Stomach (tissue), 9 donors: ENCODE data around the gene RBFOX2. TPM values are rescaled to one million over a fixed set of nuclear protein-coding genes. Genes with fewer than 3 reads are reported as not detected.
A peak's percentile ranks its signal among the peaks of the same experiment; 100 is the strongest.

Experiments
- DNase-seq, 2 donors: peaks; one replicate each; pipeline versions ENCODE4 v3.0.0 to v3.0.0-alpha.2; 2013 to 2019
- H3K27ac ChIP-seq, 5 donors: fragments of 200-600 bp in 4 of 5; sonication (generic) in 4 of 5; one replicate each; pipeline ENCODE4 v1.5.1; 2013 to 2019; ENCODE audit warnings: mild to moderate bottlenecking in 1 of 5, moderate library complexity in 1 of 5
- H3K27me3 ChIP-seq, 3 donors: fragments of 200-600 bp; sonication (generic); one replicate each; pipeline ENCODE4 v1.5.1; 2017 to 2019; ENCODE audit warnings: mixed run types in 1 of 3
- H3K36me3 ChIP-seq, 4 donors: fragments of 200-600 bp; sonication (generic); 1 replicate in 3 of 4; 2 replicates in 1 of 4; pipeline ENCODE4 v1.5.1; 2016 to 2019
- H3K4me1 ChIP-seq, 4 donors: fragments of 200-600 bp; sonication (generic); one replicate each; pipeline ENCODE4 v1.5.1; 2016 to 2019
- H3K4me3 ChIP-seq, 4 donors: fragments of 200-600 bp; sonication (generic) in 3 of 4; one replicate each; pipeline ENCODE4 v1.5.1; 2016 to 2019; ENCODE audit warnings: mild to moderate bottlenecking in 1 of 4
- H3K9me3 ChIP-seq, 4 donors: fragments of 200-600 bp; sonication (generic); one replicate each; pipeline ENCODE4 v1.5.1; 2016 to 2019
- CTCF ChIP-seq, 7 experiments: fragments of 450-650 bp in 4 of 7; fragments of 200-600 bp in 3 of 7; sonication (generic) in 3 of 7; IDR thresholded peaks; one replicate each; pipeline ENCODE4 v1.5.1; 2016 to 2019; ENCODE audit warnings: antibody characterized with exemption in 7 of 7, control low read depth in 2 of 7, mild to moderate bottlenecking in 1 of 7
- EP300 ChIP-seq: sonication (generic); formaldehyde crosslinking; IDR thresholded peaks from one replicate; pipeline ENCODE4 v1.6.1; 2017; ENCODE audit warnings: antibody characterized with exemption
- POLR2A ChIP-seq, 4 donors: fragments of 450-650 bp; IDR thresholded peaks; one replicate each; pipeline ENCODE4 v1.6.1; 2016; ENCODE audit warnings: antibody characterized with exemption in 4 of 4, control low read depth in 2 of 4, mild to moderate bottlenecking in 1 of 4, moderate library complexity in 1 of 4
- POLR2AphosphoS5 ChIP-seq, 3 donors: sonication (generic); formaldehyde crosslinking; IDR thresholded peaks; one replicate each; pipeline ENCODE4 v1.6.1; 2016; ENCODE audit warnings: antibody characterized with exemption in 3 of 3
- WGBS, 5 donors: extraction: QIAGEN DNeasy Blood & Tissue Kit in 3 of 5; methylation state at CpG; one replicate each; pipeline versions ENCODE4 v1.1.5 to v1.1.7; 2013 to 2018; 5-methylcytosine and 5-hydroxymethylcytosine counted together
- intact Hi-C: fragments of 100-400 bp; cut with DNase I; formaldehyde crosslinking; loops from one replicate; pipeline ENCODE4 v1.15.1; 2023; ENCODE audit warnings: low total_unique reads
- polyA plus RNA-seq, 3 donors: library from polyadenylated mRNA; stranded (reverse); fragments of 200-250 nt; gene quantifications; one replicate each; pipeline ENCODE4 v1.2.3, GENCODE V29; 2013
- total RNA-seq, 5 donors: library from RNA; depleted of rRNA; stranded (reverse); fragments of >200 nt; gene quantifications; one replicate each; pipeline versions ENCODE4 v1.1.0 to v1.2.3, GENCODE V29; 2014 to 2016
- donor health status: healthy with polysubstance abuse.
- donor health status: Bipolar disorder and iron deficiency.
- donor health status: healthy.

RBFOX2 gene
- total and polyA plus RNA-seq, 8 donors, result 14.9 to 176 (median 46.7) TPM

- H3K9me3 ChIP-seq, result no peaks in the 10 kb centered on the region
- 83 to 98% (median 86%) methylated on average over 2 of the region's 2 CpGs for WGBS, 5 donors
- intact Hi-C loops, result no loop called here
- H3K27me3 ChIP-seq, result no peaks in the 10 kb centered on the region
- no peak overlapping the region for H3K27ac ChIP-seq
- no peaks in the 10 kb centered on the region for H3K36me3 ChIP-seq
- TF ChIP-seq CTCF (IDR thresholded peaks at IDR 0.05), result no peak
- TF ChIP-seq EP300, result no peak
- DNase-seq, result no peak
- no peak overlapping the region for H3K4me3 ChIP-seq
- H3K4me1 ChIP-seq, result peaks cover 5 to 68% (median 31%) of the 10 kb centered on the region in 4 donors
Observed at GRCh38 chr22:35844886-35845285, 183.7 kb downstream of the RBFOX2 start.

GRCh38 chr22:35842954-35843353 is 185.7 kb downstream of the RBFOX2 start:
- intact Hi-C loops, result no loop called here
- Histone ChIP-seq H3K27ac (peak overlapping the region in 2 of 5 donors; percentile 1 to 11), H3K9me3 (no peaks in the 10 kb centered on the region), H3K27me3 (no peaks in the 10 kb centered on the region), H3K4me3 (no peak overlapping the region), H3K36me3 (no peaks in the 10 kb centered on the region), H3K4me1 (peaks cover 10 to 67% (median 42%) of the 10 kb centered on the region in 4 donors)
- 28 to 38% (median 38%) methylated on average over 2 of the region's 2 CpGs for WGBS, 5 donors
- TF ChIP-seq POLR2AphosphoS5 (IDR thresholded peaks at IDR 0.05) (no peak), EP300 (no peak), POLR2A (IDR thresholded peaks at IDR 0.05) (no peak), CTCF (IDR thresholded peaks at IDR 0.05) (peak in 4 of 7 experiments; percentile 19 to 38 (median 36))
- peak in 1 of 2 donors; percentile 38 for DNase-seq

GRCh38 chr22:35842519-35842913 is 186.1 kb downstream of the RBFOX2 start:
- TF ChIP-seq EP300 (no peak), CTCF (IDR thresholded peaks at IDR 0.05) (no peak), POLR2AphosphoS5 (IDR thresholded peaks at IDR 0.05) (no peak), POLR2A (IDR thresholded peaks at IDR 0.05) (no peak)
- DNase-seq, result no peak
- Histone ChIP-seq H3K4me3 (no peak overlapping the region), H3K27ac (peak overlapping the region in 2 of 5 donors; percentile 1 to 11), H3K9me3 (no peaks in the 10 kb centered on the region), H3K27me3 (no peaks in the 10 kb centered on the region), H3K36me3 (no peaks in the 10 kb centered on the region), H3K4me1 (peaks cover 10 to 67% (median 44%) of the 10 kb centered on the region in 4 donors)
- 95 to 100% (median 100%) methylated on average over 1 of the region's 1 CpG for WGBS, 5 donors
- intact Hi-C loops, result no loop called here

- 73 to 92% (median 75%) methylated on average over 3 of the region's 3 CpGs for WGBS, 5 donors
- no peak for DNase-seq
- peaks cover 15 to 67% (median 46%) of the 10 kb centered on the region in 4 donors for H3K4me1 ChIP-seq
Observed at GRCh38 chr22:35841907-35842518, 186.6 kb downstream of the RBFOX2 start.

More at GRCh38 chr22:35841907-35842518, 186.6 kb downstream of the RBFOX2 start:
- Histone ChIP-seq H3K4me3 (no peak overlapping the region), H3K9me3 (no peaks in the 10 kb centered on the region), H3K27ac (peak overlapping the region in 1 of 5 donors; percentile 25), H3K27me3 (no peaks in the 10 kb centered on the region), H3K36me3 (no peaks in the 10 kb centered on the region)
- TF ChIP-seq POLR2AphosphoS5 (IDR thresholded peaks at IDR 0.05) (no peak), CTCF (IDR thresholded peaks at IDR 0.05) (no peak), POLR2A (IDR thresholded peaks at IDR 0.05) (no peak), EP300 (no peak)
- intact Hi-C loops, result no loop called here
